ENCODE results near the gene PSAP.

PSAP gene

GRCh38 chr10:71834343-71834674 lies 16.7 kb downstream of the PSAP start:
- no peak for DNase-seq
- no peaks in the 10 kb centered on the region for H3K27me3 Mint-ChIP-seq
- H3K36me3 Mint-ChIP-seq (ENCODE audit: insufficient read depth) = peaks cover 31% of the 10 kb centered on the region
- peaks cover 34 to 43% of the 10 kb centered on the region in 2 donors for H3K4me1 Mint-ChIP-seq (ENCODE audit: low read depth in 2 of 2)
- no peak for ATAC-seq (replicated peaks)
- no peak overlapping the region for H3K4me3 Mint-ChIP-seq
- H3K9me3 Mint-ChIP-seq = no peaks in the 10 kb centered on the region
- H3K27ac Mint-ChIP-seq = no peak overlapping the region

- peak overlapping the region in 1 of 2 donors; percentile 44 for H3K27ac Mint-ChIP-seq
- peaks cover 29 to 41% of the 10 kb centered on the region in 2 donors for H3K4me1 Mint-ChIP-seq (ENCODE audit: low read depth in 2 of 2)
Measured at GRCh38 chr10:71833451-71834342, 17.4 kb downstream of the PSAP start.

GRCh38 chr10:71832967-71833366 lies 18.1 kb downstream of the PSAP start:
- Mint-ChIP-seq H3K27ac (peak overlapping the region in 1 of 2 donors; percentile 44), H3K4me3 (no peak overlapping the region), H3K27me3 (no peaks in the 10 kb centered on the region), H3K9me3 (no peaks in the 10 kb centered on the region), H3K36me3 (ENCODE audit: insufficient read depth) (peaks cover 44% of the 10 kb centered on the region), H3K4me1 (ENCODE audit: low read depth in 2 of 2) (peaks cover 22 to 34% of the 10 kb centered on the region in 2 donors)
- no peak for DNase-seq
- ATAC-seq (replicated peaks) = no peak

More at GRCh38 chr10:71833451-71834342, 17.4 kb downstream of the PSAP start:
- Mint-ChIP-seq H3K27me3 (no peaks in the 10 kb centered on the region), H3K36me3 (ENCODE audit: insufficient read depth) (peaks cover 37% of the 10 kb centered on the region), H3K9me3 (no peaks in the 10 kb centered on the region), H3K4me3 (no peak overlapping the region)
- DNase-seq (no peak), ATAC-seq (replicated peaks) (no peak)

GRCh38 chr10:71831646-71832552 lies 19.2 kb downstream of the PSAP start:
- ATAC-seq (replicated peaks) (no peak), DNase-seq (no peak)
- H3K27ac Mint-ChIP-seq = no peak overlapping the region
- no peak overlapping the region for H3K4me3 Mint-ChIP-seq
- no peaks in the 10 kb centered on the region for H3K9me3 Mint-ChIP-seq
- H3K27me3 Mint-ChIP-seq = no peaks in the 10 kb centered on the region
- H3K36me3 Mint-ChIP-seq (ENCODE audit: insufficient read depth) = peaks cover 55% of the 10 kb centered on the region
- H3K4me1 Mint-ChIP-seq (ENCODE audit: low read depth in 2 of 2) = peaks cover 11 to 23% of the 10 kb centered on the region in 2 donors

- Mint-ChIP-seq H3K27ac (no peak overlapping the region), H3K9me3 (no peaks in the 10 kb centered on the region), H3K4me3 (no peak overlapping the region), H3K4me1 (ENCODE audit: low read depth in 2 of 2) (peaks cover 1 to 14% of the 10 kb centered on the region in 2 donors), H3K36me3 (ENCODE audit: insufficient read depth) (peaks cover 64% of the 10 kb centered on the region), H3K27me3 (no peaks in the 10 kb centered on the region)
- ATAC-seq (replicated peaks) = no peak
- no peak for DNase-seq
Measured at GRCh38 chr10:71830726-71831125, 20.3 kb downstream of the PSAP start.

GRCh38 chr10:71829896-71830295 lies 21.2 kb downstream of the PSAP start:
- Mint-ChIP-seq H3K36me3 (ENCODE audit: insufficient read depth) (peaks cover 69% of the 10 kb centered on the region), H3K9me3 (no peaks in the 10 kb centered on the region), H3K4me1 (ENCODE audit: low read depth in 2 of 2) (peaks cover 0 to 14% of the 10 kb centered on the region in 2 donors), H3K27ac (peak overlapping the region in 1 of 2 donors; percentile 69), H3K4me3 (no peak overlapping the region), H3K27me3 (no peaks in the 10 kb centered on the region)
- ATAC-seq (replicated peaks) = no peak
- no peak for DNase-seq

- DNase-seq (no peak), ATAC-seq (replicated peaks) (peak; percentile 21)
- peaks cover 0 to 14% of the 10 kb centered on the region in 2 donors for H3K4me1 Mint-ChIP-seq (ENCODE audit: low read depth in 2 of 2)
- H3K36me3 Mint-ChIP-seq (ENCODE audit: insufficient read depth) = peaks cover 73% of the 10 kb centered on the region
- H3K27me3 Mint-ChIP-seq = no peaks in the 10 kb centered on the region
- H3K9me3 Mint-ChIP-seq = no peaks in the 10 kb centered on the region
- H3K27ac Mint-ChIP-seq = no peak overlapping the region
- H3K4me3 Mint-ChIP-seq = no peak overlapping the region
Measured at GRCh38 chr10:71829171-71829570, 21.9 kb downstream of the PSAP start.

- DNase-seq (no peak), ATAC-seq (replicated peaks) (no peak)
- Mint-ChIP-seq H3K9me3 (no peaks in the 10 kb centered on the region), H3K4me3 (no peak overlapping the region), H3K27me3 (no peaks in the 10 kb centered on the region), H3K36me3 (ENCODE audit: insufficient read depth) (peaks cover 78% of the 10 kb centered on the region), H3K27ac (no peak overlapping the region), H3K4me1 (ENCODE audit: low read depth in 2 of 2) (peaks cover 0 to 12% of the 10 kb centered on the region in 2 donors)
Measured at GRCh38 chr10:71828702-71829101, 22.3 kb downstream of the PSAP start.

- Mint-ChIP-seq H3K27me3 (no peaks in the 10 kb centered on the region), H3K4me3 (no peak overlapping the region), H3K9me3 (no peaks in the 10 kb centered on the region), H3K4me1 (ENCODE audit: low read depth in 2 of 2) (peaks cover 0 to 9% of the 10 kb centered on the region in 2 donors), H3K36me3 (ENCODE audit: insufficient read depth) (peaks cover 81% of the 10 kb centered on the region), H3K27ac (no peak overlapping the region)
- ATAC-seq (replicated peaks) (no peak), DNase-seq (no peak)
Measured at GRCh38 chr10:71827852-71828251, 23.2 kb downstream of the PSAP start.

GRCh38 chr10:71825217-71825616 lies 25.8 kb downstream of the PSAP start:
- ATAC-seq (replicated peaks) = no peak
- no peak for DNase-seq
- H3K27ac Mint-ChIP-seq = no peak overlapping the region
- no peak overlapping the region for H3K4me3 Mint-ChIP-seq
- H3K27me3 Mint-ChIP-seq = no peaks in the 10 kb centered on the region
- no peaks in the 10 kb centered on the region for H3K9me3 Mint-ChIP-seq
- peaks cover 84% of the 10 kb centered on the region for H3K36me3 Mint-ChIP-seq (ENCODE audit: insufficient read depth)
- H3K4me1 Mint-ChIP-seq (ENCODE audit: low read depth in 2 of 2) = peaks cover 4 to 19% of the 10 kb centered on the region in 2 donors

- ATAC-seq (replicated peaks) (no peak), DNase-seq (no peak)
- no peaks in the 10 kb centered on the region for H3K9me3 Mint-ChIP-seq
- no peak overlapping the region for H3K4me3 Mint-ChIP-seq
- no peaks in the 10 kb centered on the region for H3K27me3 Mint-ChIP-seq
- peaks cover 86% of the 10 kb centered on the region for H3K36me3 Mint-ChIP-seq (ENCODE audit: insufficient read depth)
- peaks cover 4 to 16% of the 10 kb centered on the region in 2 donors for H3K4me1 Mint-ChIP-seq (ENCODE audit: low read depth in 2 of 2)
- no peak overlapping the region for H3K27ac Mint-ChIP-seq
Measured at GRCh38 chr10:71824333-71824732, 26.7 kb downstream of the PSAP start.

GRCh38 chr10:71823356-71823755 lies 27.7 kb downstream of the PSAP start:
- Mint-ChIP-seq H3K36me3 (ENCODE audit: insufficient read depth) (peaks cover 85% of the 10 kb centered on the region), H3K27ac (no peak overlapping the region), H3K27me3 (no peaks in the 10 kb centered on the region), H3K4me1 (ENCODE audit: low read depth in 2 of 2) (peaks cover 4 to 16% of the 10 kb centered on the region in 2 donors), H3K9me3 (no peaks in the 10 kb centered on the region), H3K4me3 (no peak overlapping the region)
- DNase-seq (no peak), ATAC-seq (replicated peaks) (no peak)

GRCh38 chr10:71821909-71822763 lies 28.9 kb downstream of the PSAP start:
- Mint-ChIP-seq H3K9me3 (no peaks in the 10 kb centered on the region), H3K27me3 (no peaks in the 10 kb centered on the region), H3K27ac (peak overlapping the region; percentile 68 to 70), H3K36me3 (ENCODE audit: insufficient read depth) (peaks cover 80% of the 10 kb centered on the region), H3K4me1 (ENCODE audit: low read depth in 2 of 2) (peaks cover 4 to 16% of the 10 kb centered on the region in 2 donors), H3K4me3 (no peak overlapping the region)
- no peak for DNase-seq
- ATAC-seq (replicated peaks) = peak; percentile 87

All from effector memory CD8-positive, alpha-beta T cell (primary cell).